ENCODE data around the gene LRRC37A3. TPM values are rescaled to one million over a fixed set of nuclear protein-coding genes. Genes with fewer than 3 reads are reported as not detected.
"Not testable (repeated sequence)": the region's sequence is repeated elsewhere in the genome, so short reads cannot be mapped to it uniquely, and the experiment has no call there.

LRRC37A3 gene
- 10.4 and 10.9 TPM in 2 replicates for polyA plus RNA-seq (2012; rRNA removed)
- polyA plus RNA-seq (2012; cell fraction: cytosol; rRNA removed): 7.0 and 8.0 TPM in 2 replicates
- polyA plus RNA-seq (2012; cell fraction: nucleus; rRNA removed): 54.8 and 61.1 TPM in 2 replicates

GRCh38 chr17:64919289-64920025 lies at the start of gene LRRC37A3:
Gene LRRC37A3 (minus strand): TSS chr17:64919478. CDS start chr17:64897257, 22,221 bp downstream.
- Histone ChIP-seq H3K79me2 (ENCODE audit: insufficient read depth) (peaks cover 12% of the 10 kb centered on the region), H3K27ac (ENCODE audit: low read depth in 2 of 2, low read length in 1 of 2) (peak within 1 kb of the TSS; percentile 55 to 79), H2AFZ (ENCODE audit: low read depth) (peak within 1 kb of the TSS; percentile 93), H3K4me2 (peak within 1 kb of the TSS; percentile 85), H3K4me3 (ENCODE audit: low read depth in 2 of 2, low read length in 1 of 2) (peak within 1 kb of the TSS; percentile 51 to 98), H3K9ac (peak within 1 kb of the TSS; percentile 82)
- not testable (repeated sequence) for H3F3A ChIP-seq (replicated peaks; ENCODE audit: insufficient read depth); H3K4me1 ChIP-seq (ENCODE audit: control insufficient read depth in 1 of 2, insufficient read depth in 2 of 2, low read depth in 1 of 2, low read length in 1 of 2); H4K20me1 ChIP-seq (ENCODE audit: insufficient read depth); H3K9me3 ChIP-seq; H3K36me3 ChIP-seq (replicated peaks in 1 of 2; ENCODE audit: control insufficient read depth in 1 of 2, insufficient read depth in 2 of 2, low read length in 1 of 2); H3K9me2 ChIP-seq; H3K27me3 ChIP-seq (ENCODE audit: insufficient read depth)
- TF ChIP-seq YY1 (IDR thresholded peaks at IDR 0.05; ENCODE audit: low read depth) (peak; percentile 93), CHD2 (IDR thresholded peaks at IDR 0.05; ENCODE audit: low read length, partially characterized antibody) (peak; percentile 70), RAD21 (IDR thresholded peaks at IDR 0.05; ENCODE audit: low read length) (peak; percentile 58), MAX (IDR thresholded peaks at IDR 0.05; ENCODE audit: low read depth) (peak; percentile 73), USF2 (IDR thresholded peaks at IDR 0.05; ENCODE audit: borderline replicate concordance, low read depth, low read length) (peak; percentile 85), NFIC (IDR thresholded peaks at IDR 0.05; ENCODE audit: borderline replicate concordance) (0 out of 2 replicates have a peak, but pooled peaks have one; percentile 9), ZBTB33 (IDR thresholded peaks at IDR 0.05; ENCODE audit: borderline replicate concordance, low read depth) (0 out of 2 replicates have a peak, but pooled peaks have one; percentile 6), CTCF (IDR thresholded peaks at IDR 0.05) (peak; percentile 87), TAF1 (IDR thresholded peaks at IDR 0.05; ENCODE audit: borderline replicate concordance, low read depth, low read length) (peak; percentile 96), TEAD4 (IDR thresholded peaks at IDR 0.05; ENCODE audit: borderline replicate concordance, insufficient read depth) (peak; percentile 41; the same call in 1 of the 2 replicates), EP300 (IDR thresholded peaks at IDR 0.05; ENCODE audit: borderline replicate concordance in 1 of 2, low read depth in 1 of 2, low read length in 1 of 2) (0 out of 4 replicates have a peak, but pooled peaks of 1 of the 2 experiments have one; percentile 20), RFX5 (IDR thresholded peaks at IDR 0.05; ENCODE audit: low read length) (peak; percentile 57; the same call in 1 of the 2 replicates), USF1 (IDR thresholded peaks at IDR 0.05; ENCODE audit: borderline replicate concordance, low read depth) (peak; percentile 95), TCF12 (IDR thresholded peaks at IDR 0.05) (peak; percentile 24; the same call in 1 of the 2 replicates), POLR2AphosphoS5 (IDR thresholded peaks at IDR 0.05; ENCODE audit: low read depth, low read length) (peak; percentile 82), MXI1 (IDR thresholded peaks at IDR 0.05; ENCODE audit: low read depth, low read length) (peak; percentile 83), RCOR1 (IDR thresholded peaks at IDR 0.05; ENCODE audit: low read length) (peak; percentile 61), REST (IDR thresholded peaks at IDR 0.05; ENCODE audit: low read depth, low read length) (0 out of 2 replicates have a peak, but pooled peaks have one; percentile 41), SIN3A (IDR thresholded peaks at IDR 0.05; ENCODE audit: borderline replicate concordance, low read depth, low read length) (peak; percentile 81; the same call in 1 of the 2 replicates), SMC3 (IDR thresholded peaks at IDR 0.05; ENCODE audit: low read depth, low read length) (peak; percentile 65), NRF1 (IDR thresholded peaks at IDR 0.05; ENCODE audit: low read depth, low read length) (peak; percentile 46)
- ChIA-PET POLR2A (interaction anchor here (0.7 to 2.1 kb wide), 3 partner anchors 48 to 204 kb away, joined by 3 to 18 read pairs (median 4); no protein-coding TSS in a partner anchor), CTCF (interaction anchor here (0.6 to 1.9 kb wide), 24 partner anchors 9 to 281 kb away, joined by 3 to 14 read pairs (median 4); no protein-coding TSS in a partner anchor)
- WGBS (ENCODE audit: low lambda C conversion rate): 1% methylated on average over 56 of the region's 70 CpGs
- peak; percentile 97 for DNase-seq

All from SK-N-SH (cell line).